Vagina (tissue), 2 donors: ENCODE data around the gene USP49.

Source experiments
- CTCF ChIP-seq, 3 experiments: fragments of 450-650 bp in 2 of 3; fragments of 200-600 bp in 1 of 3; sonication (generic) in 1 of 3; IDR thresholded peaks; one replicate each; pipeline ENCODE4 v1.5.1; 2017 to 2019; ENCODE audit warnings: antibody characterized with exemption in 3 of 3, mild to moderate bottlenecking in 2 of 3, moderate library complexity in 2 of 3
- POLR2AphosphoS5 ChIP-seq, 2 donors: sonication (generic); formaldehyde crosslinking; IDR thresholded peaks; one replicate each; pipeline ENCODE4 v1.9.0; 2017; ENCODE audit warnings: antibody characterized with exemption in 2 of 2, mild to moderate bottlenecking in 2 of 2, low read depth in 1 of 2; ENCODE audit not compliant: insufficient read depth in 1 of 2

GRCh38 chr6:41791305-41791704 is 103.9 kb downstream of the USP49 start:
- TF ChIP-seq CTCF (IDR thresholded peaks at IDR 0.05) (no peak), POLR2AphosphoS5 (IDR thresholded peaks at IDR 0.05; ENCODE audit: insufficient read depth in 1 of 2, low read depth in 1 of 2) (no peak)
